Fibroblast of upper back skin (primary cell): ENCODE results near the gene LMBR1.

Source experiments
- DNase-seq: peaks from one replicate; pipeline ENCODE4 v3.0.0-alpha.2; 2013

Gene LMBR1

DNA sequence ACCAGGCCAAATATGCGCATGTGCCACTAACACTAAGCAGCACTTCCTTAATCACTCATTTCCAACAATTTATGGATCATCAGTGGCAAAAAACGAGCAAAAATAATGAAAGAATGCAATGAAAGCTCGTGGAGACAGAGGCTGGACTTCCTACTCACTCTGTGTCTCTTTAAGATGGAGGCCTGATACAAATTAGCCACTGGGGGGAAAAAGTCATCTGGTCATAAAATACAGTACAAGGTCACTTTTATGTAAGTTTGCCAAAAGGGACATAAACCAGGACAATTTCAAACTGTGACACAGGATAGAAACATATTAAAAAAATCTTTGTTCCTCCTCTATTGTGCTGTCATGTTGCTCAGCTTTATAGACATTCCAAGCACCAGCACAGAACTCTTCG lies 101.7 kb downstream of the LMBR1 start:
- DNase-seq, result no peak

DNA sequence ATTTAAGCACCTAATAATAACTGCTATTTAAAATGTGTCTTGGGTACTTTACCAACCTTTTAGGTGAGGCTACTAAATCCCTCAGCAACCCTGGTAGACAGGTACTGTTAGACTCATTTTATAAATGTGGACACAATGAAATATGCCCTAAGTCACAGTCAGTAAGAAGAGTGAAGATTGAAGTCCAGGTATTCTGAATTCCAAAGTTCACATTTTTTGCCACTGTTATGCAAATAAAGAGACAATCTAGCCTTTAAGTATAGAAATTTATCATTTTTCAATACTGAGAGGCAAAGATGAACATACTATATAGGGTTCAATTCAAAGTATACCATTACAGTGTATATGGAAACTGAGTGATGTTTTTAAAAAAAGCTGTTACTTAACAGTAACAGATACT lies 102.7 kb downstream of the LMBR1 start:
- DNase-seq, result no peak

DNA sequence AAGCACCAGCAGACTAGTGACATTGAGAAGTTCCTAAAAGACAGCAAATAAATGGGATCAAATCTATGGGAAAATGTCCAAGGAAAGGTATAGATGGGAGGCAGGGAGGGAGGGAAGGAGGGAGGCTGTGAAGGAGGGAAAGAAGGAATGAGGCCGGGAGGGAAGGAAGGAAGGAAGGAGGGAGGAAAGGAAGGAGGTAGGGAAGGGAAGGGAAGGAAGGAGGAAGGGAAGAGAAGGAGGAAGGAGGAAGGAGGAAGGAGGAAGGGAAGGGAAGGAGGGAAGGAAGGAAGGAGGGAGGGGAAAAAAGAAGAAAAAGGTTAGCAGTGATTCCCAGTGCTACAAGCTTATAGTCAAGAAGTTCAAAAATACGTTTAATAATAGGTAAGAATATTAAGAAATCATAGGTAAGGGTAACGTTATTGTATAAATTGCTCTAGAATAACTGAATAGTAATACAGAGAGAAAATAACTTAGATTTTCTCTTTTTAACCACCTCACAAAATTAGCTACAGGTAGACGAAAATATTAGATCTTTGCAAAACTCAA lies 106.9 kb downstream of the LMBR1 start:
- DNase-seq, result no peak

DNA sequence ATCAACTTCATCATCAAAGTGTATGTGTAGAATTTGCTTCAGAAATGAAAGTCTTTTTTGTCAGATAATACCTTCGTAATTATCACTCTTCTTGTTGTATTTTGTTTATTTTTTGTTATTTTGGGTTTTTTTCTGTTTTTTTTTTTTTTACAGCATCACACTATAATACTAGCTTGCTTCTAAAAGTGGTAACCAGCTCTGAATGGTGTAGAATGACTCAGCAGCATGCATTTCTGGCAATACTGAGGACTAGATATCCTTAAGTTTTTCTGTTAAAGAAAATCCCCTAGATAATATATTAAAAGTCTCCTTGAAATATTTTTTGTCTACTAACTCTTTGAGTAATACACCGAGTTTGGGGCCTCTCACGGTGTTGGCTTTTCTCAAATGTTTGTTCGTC lies 109.1 kb downstream of the LMBR1 start:
- DNase-seq, result no peak

DNA sequence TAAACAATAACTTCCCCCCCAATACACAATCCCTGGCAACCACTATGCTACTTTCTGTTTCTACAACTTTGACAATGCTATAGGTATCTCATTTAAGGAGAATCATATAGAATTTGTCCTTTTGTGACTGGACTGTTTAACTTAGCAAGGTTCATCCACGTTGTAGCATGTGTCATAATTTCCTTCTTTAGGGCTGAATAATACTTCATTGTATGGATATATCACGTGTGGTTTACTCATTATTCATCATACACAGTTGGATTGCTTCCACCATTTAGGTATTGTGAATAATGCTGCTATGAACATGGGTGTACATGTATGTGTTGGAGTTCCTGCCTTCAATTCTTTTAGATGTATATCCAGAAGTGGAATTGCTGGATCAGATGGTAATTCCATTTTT lies 111.0 kb downstream of the LMBR1 start:
- DNase-seq, result no peak

DNA sequence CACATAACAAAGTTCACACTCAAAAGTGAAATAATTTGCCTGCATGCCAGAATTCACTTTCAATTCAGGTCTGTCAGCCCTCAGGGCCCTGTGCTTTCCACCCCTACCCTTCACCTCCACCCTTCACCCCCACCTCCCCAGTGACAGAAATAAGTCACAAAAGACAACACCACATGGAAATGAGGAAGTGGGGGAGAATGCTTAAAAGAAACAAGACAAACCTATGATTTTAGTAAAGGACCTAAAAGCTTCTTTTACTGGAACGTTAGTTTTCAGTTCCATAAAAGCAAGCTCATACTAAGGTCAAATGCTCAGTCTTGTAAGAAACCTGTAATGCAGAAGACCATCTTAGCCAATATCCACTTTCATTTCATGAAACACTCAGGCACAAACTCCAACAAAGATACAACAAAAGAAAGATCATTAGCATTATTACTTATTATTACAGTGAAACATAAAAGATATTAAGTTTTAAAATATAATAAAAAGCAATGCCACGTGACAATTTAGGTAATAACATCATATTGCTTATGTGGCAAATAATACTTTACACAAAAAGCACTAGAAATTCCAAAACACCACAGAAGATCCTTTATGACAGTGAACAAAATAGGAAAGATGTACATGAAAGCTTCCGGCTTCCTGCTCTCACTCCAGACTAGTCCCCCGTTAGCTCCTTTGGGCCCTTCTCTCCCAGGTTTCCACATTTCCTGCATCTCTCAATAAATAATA lies 112.1 kb downstream of the LMBR1 start:
- DNase-seq, result no peak

DNA sequence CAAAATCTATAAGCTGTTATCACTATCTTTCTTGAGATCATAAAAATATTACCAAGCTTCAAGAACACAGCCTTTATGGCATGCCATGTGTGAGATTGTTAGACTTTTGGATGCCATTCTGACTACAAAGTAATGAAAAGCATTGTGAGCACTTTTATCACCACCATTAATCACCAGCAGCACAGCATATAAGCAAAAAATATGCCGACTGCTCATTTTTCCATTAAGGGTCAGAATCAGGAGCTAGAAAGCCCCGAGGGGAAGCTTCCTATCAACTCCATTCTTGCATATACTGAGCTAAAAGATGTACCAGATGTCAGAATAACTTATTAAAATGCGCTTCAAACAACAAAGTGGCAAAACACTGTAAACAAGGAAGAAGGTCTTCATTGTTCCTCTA lies 114.3 kb downstream of the LMBR1 start:
- DNase-seq, result no peak

DNA sequence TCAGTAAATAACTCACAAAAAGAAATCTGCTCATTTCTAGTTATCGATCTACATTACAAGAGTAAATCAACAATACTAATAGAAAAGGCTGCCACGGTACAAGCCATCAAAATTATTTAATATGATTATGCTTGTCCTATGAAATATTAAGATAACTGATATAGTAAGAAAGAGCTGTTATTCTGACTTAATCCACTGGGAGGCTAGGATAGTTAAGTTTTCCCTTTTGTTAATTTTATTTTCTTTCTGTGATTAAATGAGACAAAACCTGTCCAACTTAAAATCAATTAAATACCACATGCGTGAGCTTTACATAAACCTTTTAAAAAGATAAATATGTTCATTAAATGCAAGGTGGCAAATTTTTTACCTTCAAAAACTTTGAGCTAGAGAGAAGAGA lies 114.8 kb downstream of the LMBR1 start:
- DNase-seq, result no peak

DNA sequence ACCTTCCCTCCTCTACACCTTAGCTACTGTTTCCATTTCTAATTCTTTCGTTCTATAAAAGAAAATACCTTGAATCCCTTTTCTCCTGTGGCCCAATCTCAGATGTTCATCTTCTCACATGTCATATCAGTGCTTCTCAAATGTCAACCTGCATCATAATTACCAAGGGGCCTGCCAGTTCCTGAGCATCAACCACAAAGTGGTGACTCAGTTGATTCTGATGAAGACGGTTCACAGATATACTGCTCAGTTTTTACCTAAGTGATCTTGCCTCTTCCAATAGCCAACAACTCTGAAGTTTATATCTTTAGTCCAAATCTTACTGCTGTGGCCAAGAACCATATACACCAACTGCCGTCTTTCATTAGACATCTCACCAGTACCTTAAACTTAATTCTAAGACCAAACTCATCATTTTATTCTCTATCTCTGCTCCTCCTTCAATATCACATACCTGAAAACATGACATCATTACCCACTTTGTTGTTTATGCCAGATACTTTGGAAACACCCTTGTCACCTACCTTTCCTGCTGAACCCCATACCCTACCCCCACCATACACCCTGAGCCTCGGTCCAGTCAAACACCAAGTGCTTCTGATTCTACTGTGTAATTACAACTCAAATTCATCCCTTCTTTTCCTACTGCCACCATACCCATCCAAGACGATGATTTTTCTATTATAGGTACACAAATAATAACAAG lies 115.5 kb downstream of the LMBR1 start:
- no peak for DNase-seq

DNA sequence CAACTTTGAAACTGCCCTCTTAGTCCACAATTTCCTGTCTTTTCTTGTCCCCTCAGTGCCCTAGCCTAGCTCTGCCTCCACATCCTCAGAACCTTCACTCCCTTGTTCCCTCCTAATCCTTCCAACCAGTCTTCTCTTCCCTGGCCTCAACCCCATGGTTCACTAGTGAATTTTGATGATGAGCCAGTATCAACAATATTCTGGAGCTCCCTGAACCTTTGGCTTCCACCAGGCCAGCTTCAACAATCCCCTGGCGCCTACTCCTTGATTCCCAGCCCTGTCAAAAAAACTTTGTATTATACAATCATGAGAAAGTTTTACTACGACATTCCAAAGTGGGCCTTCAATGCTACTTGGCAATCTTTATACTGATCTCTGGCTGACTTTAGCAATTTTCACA lies 116.5 kb downstream of the LMBR1 start:
- no peak for DNase-seq

DNA sequence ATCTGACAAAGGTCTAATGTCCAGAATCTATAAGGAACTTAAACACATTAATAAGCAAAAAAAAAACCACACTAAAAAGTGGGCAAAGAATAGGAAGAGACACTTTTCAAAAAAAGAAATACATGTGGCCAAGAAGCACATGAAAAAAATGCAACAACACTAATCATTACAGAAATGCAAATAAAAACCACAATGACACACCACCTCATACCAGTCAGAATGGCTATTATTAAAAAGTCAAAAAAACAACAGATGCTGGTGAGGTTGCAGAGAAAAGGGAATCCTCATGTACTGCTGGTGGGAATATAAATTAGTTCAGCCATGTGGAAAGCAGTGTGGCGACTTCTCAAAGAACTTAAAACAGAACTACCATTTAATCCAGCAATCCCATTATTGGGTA lies 119.0 kb downstream of the LMBR1 start:
- DNase-seq, result peak; percentile 5

DNA sequence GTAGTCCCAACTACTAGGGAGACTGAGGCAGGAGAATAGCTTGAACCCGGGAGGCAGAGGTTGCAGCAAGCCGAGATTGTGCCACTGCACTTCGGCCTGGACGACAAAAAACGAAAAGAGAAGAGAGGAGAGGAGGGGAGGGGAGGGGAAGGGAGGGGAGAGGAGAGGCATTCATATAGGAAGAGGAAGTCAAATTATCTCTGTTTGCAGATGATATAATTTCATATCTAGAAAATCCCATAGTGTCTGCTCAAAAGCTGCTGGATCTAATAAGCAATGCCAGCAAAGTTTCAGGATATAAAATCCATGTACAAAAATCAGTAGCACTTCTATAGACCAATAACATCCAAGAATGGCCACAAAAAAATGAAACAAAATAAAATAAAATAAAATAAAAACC lies 120.3 kb downstream of the LMBR1 start:
- DNase-seq, result no peak

DNA sequence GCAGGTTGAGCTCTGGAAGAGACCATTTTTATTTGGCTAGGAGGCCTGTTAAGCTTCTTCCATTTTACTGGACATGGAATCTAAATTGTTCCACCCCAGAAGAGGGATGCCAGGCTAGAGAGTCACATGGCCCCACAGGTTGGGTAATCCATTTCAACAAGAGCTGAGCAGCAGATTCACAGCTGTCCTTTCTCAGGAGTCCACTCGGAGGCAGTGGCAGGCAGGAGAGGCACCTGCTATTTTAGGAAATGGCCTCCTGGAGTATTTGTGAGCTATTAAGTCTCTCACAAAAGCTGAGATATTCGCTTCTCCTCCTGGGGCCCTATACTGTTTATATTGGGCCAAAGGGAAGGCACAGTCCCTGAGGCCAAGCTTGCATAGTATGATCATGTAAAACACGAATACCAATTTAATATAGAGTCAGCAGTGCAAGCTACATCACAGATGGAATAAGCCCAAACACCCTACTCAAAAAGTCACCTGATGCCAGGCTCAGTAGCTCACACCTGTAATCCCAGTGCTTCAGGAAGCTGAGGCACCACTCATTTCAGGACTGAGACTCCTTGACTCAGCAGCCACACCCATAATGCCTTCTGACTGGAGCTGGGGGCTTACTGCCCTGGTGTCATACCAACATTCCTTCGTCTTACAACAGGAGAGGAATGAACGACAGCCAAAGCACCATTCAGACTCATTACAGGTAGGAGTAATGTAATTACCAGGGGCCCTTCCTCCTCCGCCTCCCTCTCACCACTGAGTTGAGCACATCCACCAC lies 124.1 kb downstream of the LMBR1 start:
- DNase-seq, result no peak

DNA sequence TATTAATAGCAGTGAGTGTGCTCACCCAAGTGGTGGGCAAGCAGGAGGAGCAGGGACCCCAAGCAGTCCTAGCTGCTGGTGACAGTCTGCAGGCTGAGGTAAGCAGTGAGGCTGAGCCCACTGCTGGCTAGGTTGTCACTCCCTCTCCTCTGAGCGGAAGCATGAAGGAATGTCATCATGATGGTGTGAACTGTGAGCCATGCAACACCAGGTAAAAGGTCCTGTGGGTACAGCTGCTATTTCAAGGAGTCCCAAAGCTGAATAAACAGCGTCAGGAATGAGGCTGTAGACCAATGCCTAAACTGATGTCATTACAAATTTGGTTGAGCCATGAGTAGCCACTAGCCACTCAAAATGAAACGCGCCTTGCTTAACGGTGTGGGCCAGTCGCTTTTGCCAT lies 126.3 kb downstream of the LMBR1 start:
- DNase-seq, result no peak

DNA sequence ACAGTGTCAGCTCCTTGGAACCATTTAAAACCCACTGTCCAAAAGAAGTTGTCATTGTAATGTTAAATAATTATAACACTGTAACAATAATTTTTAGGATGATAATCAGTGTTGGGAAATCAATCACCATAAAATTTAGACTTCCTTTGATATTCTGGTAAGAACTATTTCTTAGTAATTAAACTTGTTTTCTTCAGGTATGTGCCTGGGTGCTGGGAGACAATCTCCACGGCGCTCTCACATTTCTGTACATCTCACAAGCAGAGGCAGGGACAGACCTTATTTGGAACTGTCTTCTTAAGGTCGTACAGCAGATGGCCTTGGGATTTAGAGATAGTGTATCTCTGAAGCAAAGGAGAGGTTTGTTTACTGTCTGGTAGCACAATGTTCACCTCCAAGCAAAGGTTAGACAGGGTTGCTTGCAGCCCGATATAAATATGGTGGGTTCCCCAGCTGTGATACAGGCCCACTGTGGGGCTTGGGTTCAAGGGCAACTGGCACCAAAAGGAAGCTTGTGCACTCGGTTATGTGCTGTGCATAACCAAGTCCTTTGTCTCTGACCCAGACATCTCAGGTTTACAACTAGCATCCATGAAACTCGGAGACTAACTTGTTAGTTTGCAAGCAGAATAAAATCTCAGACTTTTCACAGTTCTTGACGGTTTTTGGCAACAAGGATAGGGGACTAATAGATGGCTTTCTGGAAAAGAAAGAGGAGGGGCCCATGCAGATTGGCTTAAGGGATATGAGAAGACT lies 126.9 kb downstream of the LMBR1 start:
- DNase-seq, result no peak

DNA sequence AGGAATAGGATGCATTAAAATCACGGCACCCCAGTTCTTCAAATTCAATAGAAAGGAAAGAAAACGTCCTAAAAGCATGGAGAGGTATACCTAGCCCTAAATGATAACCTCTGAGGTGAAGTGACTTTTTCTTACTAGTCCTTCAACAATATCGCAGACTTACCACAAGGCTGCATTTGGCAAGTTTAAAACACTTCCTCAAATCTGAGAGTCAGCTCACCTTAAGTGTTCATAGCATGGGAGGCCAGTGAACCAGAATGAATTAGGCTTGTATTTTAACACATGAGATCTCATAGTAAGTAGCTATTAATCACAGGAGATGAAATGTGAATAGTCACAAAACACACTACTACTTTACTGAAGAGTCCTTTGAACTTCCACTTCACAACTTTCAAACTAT lies 128.2 kb downstream of the LMBR1 start:
- DNase-seq, result no peak

DNA sequence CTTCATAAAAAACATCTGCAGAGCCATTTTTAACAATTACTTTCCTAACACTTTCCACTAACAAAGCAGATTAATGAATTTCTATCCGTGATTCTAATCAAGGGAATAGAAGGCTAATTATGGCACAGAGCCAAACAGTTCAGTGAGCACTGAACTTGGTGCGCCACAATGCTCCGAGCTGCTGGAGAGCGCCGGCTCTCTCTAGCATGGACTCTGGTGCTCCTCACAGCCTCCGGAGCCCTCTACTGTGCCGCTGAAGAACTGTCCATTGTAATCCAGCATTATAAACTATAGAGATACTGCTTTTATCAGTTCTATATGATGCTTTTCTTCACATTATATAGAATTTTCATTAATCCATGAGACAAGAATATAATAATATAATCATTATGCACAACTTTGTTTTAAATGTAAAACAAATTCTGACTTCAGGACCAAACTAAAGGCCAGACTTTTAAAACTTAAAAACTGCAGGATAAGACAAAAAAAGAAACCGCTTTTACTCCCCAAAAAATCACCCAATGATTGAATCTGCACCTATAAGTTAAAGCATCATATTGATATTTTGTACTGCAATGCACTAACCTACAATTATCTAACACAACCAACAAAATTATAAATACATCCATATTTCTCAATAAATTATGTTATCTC lies 128.8 kb downstream of the LMBR1 start:
- peak; percentile 72 for DNase-seq

DNA sequence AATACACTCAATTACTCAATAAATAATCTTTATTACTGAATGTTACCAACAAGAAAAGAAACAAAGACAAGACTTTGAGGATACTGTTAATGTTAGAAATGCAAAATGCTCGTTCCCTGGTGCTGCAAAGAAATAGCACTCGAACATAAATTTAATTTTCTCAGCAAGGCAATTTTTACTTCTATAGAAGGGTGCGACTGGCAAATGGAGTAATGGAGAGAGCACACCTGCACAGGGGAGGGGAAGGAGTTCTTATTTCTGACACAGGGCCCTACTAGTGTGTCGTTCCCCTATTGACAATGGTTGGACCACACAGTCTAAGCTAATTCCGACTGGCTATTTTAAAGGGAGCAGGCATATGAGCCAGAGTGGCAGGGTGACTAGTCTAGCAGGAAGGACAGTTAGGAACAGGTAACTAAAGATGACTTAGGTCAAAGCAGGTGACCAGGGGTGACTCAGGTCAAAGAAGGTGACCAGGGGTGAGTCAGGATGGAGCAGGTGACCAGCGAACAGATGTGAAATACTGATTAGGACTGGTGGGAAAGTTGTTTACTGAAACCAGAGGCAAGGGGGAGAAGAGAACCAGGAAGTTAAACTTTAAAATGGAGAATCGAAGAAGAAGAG lies 133.3 kb downstream of the LMBR1 start:
- DNase-seq, result no peak

DNA sequence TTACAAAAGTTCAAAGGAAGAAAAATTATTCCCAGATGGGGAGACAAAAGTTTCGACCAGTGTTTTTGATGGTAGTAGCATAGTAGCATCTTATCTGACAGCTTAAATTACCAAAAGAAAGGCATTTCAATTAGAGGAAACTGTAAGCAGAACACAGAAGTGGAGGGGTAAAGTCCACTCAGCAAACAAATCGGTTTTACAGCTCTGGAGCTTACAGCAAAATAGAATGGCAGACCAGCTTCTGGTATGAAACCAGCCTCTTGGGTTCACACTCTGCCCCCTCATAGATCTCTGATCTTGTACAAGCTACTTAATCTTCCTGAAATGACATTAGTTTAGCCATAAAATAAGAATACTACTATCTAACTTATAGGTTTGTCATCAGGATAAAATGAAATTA lies 133.8 kb downstream of the LMBR1 start:
- DNase-seq, result no peak

DNA sequence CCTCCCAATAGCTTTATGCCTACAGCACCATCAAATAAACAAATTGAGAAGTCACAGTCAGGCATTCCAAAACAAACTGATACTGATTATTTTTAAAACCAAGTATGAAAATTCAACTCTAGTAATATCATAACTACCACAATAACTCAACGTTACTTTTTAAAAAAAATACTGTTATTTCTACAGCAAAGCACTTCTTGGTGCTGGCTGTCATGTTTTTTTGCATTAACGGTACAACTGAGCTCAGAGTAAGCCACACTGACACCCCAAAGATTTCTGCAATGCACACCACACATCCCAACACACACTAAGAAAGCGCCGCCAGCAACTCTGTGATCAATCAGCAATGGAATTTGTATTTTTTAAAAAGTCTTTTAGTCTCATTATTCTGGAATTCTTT lies 138.8 kb downstream of the LMBR1 start:
- no peak for DNase-seq

DNA sequence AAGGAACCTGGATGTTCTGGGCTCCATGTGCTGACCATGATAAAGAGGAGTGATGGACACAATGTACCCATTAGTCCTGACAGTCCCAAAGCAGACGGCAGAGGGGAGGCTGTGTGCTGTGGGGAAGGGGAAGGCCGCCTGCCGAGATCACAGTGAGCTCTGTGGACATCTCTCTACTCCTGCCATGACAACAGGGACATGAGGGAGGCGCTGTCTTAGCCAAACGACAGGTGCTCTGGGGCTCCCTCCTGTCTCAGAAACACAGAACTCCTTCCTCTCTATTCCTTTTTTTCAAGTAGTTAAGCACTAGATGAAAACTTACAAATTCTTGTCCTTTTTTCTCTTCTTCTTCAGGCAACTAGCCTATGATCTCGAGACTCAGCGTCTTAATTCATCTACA lies 139.4 kb downstream of the LMBR1 start:
- no peak for DNase-seq

DNA sequence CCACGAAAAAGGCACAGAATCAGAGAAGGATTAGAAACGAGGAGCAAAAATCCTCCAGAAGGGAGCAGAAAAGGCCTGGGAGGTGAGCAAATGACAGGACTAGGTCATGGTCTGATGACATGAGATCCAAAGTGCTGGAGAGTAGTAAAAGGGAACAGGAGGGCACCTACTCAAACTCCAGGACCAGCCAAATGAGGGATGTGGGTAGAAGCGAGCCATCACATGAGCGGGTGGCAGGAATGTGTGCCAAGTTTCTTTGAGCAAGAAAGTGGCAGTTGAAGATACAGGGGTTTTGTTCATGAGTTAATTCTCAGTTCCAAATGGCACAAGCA lies 139.8 kb downstream of the LMBR1 start:
- DNase-seq, result no peak
